ENCODE data around the gene HSPG2.

GRCh38 chr1:21867451-21867996 lies 69.6 kb downstream of the HSPG2 start:
- TF ChIP-seq, protein P1, sequence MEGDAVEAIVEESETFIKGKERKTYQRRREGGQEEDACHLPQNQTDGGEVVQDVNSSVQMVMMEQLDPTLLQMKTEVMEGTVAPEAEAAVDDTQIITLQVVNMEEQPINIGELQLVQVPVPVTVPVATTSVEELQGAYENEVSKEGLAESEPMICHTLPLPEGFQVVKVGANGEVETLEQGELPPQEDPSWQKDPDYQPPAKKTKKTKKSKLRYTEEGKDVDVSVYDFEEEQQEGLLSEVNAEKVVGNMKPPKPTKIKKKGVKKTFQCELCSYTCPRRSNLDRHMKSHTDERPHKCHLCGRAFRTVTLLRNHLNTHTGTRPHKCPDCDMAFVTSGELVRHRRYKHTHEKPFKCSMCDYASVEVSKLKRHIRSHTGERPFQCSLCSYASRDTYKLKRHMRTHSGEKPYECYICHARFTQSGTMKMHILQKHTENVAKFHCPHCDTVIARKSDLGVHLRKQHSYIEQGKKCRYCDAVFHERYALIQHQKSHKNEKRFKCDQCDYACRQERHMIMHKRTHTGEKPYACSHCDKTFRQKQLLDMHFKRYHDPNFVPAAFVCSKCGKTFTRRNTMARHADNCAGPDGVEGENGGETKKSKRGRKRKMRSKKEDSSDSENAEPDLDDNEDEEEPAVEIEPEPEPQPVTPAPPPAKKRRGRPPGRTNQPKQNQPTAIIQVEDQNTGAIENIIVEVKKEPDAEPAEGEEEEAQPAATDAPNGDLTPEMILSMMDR (conservative IDR thresholded peaks at IDR 0.05 in 1 of 2, IDR thresholded peaks at IDR 0.05 in 1 of 2; ENCODE audit: extremely low read depth in 1 of 2, insufficient read depth in 1 of 2, low read depth in 1 of 2, low read length in 2 of 2) = no peak
- no peak for TF ChIP-seq EZH2 (IDR thresholded peaks at IDR 0.05; ENCODE audit: borderline replicate concordance, low read length)
